GM21447 (cell line): ENCODE measurements around the gene SLC16A8.

Experiments used
- ATAC-seq: cut with Tn5 transposase; IDR thresholded peaks from one replicate; pipeline ENCODE4 v1.9.1; 2021; ENCODE audit not compliant: unreplicated experiment

The SLC16A8 gene

DNA sequence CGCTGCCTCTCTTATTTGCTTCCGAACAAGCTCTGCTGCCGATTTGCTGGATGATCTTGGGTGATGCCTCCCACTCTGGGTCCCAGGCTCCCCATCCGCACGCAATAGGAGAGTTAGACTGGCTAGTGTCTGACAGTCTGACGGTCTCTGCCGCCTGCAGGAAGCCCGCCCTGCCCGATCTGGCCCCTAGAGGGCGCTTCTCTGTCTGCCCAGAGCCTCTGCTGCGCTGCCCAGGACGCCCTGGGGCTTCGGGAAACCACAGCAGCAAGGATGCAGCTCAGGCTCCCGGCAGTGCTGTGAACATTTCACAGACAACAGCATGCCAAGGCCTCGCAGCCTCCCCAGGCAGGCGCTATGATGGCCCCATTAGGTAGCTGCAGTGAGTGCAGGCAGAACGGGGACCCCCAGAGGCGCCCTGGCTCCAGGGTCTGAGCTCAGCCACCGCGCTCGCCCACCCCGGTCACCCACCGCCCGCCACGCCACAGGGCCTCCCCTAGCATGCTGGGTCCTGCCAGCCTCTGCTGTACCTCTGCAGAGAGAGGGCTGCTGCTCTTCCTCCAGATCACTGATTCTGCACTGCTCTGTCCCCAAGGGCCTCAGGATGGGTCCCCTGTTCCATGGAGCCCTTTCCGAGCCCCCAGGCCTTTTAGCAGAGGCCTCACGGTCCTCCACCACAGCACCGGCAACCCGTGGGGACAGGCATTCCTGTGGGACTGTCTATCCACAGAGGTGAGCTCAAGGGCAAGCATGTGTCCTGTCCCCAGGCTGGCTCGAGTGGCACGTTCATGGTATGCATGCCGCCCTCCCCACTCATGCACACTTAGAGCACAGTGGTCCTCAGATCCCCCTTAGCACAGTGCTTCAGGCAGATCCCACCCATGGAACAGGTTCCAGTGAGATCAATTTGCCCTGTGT lies 30.8 kb upstream of the SLC16A8 start:
- ATAC-seq: no peak

- no peak for ATAC-seq
Observed at GRCh38 chr22:38112381-38112780, 28.4 kb upstream of the SLC16A8 start.

DNA sequence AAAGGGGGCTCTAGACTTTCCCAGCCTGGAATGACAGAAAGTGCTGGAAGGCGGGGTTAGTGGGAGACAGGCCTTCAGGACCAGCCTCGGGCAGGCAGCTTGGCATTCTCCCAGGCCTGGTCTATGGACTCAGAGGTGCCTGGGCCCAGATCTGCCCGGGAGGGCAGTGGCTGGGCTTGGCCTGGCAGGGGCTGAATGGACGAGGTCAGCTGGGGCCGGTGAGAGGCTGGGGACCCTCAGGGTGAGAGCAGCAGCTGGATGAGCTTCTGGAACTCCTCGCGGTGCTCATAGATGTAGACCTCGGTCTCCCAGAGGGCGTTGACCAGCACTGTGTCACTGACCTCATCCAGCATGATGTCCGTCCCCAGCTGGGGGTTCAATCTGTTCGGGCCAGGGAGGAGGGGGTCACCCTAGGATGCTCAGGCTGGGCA lies 28.0 kb upstream of the SLC16A8 start:
- ATAC-seq: no peak

GRCh38 chr22:38110863-38111852 lies 27.2 kb upstream of the SLC16A8 start:
- ATAC-seq: no peak

DNA sequence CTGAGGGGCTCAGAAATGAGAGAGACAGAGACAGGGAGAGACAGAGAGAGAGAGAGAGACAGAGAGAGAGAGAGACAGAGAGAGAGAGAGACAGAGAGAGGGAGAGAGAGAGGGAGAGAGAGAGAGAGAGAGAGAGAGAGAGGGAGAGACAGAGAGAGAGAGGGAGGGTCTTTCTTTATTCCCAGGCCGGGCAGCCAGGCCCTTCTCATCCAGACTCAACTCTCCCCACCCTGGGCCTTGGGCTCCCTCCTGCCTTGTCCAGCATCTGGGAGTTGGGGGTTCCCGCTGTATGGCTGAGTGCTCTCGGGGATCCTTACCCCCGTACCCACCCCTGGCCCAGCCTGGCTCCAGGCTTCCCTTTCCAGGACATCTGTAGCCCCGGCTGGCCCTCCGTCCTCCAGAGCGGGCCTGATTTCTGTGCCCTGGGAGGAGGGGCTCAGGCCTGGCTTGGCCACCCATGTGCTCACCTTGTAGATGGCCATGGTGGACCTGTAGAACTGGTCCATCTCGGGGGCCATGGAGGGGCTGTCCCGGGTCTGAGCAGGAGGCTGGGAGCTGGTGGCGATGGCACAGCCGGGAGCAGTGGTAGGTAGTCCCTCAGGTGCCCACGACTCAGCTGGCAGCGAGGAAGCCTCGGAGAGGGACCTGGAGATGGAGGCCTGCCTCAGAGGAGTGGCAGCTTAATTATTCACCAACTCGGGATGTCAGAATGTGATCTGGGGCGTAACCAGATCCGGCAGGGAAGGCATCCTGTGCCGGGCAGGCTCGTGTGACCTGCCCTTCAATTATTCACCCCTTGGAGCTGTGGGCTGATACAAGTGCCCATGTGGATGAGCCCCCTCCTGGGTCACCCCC lies 26.3 kb upstream of the SLC16A8 start, which contains the start of gene BAIAP2L2:
Gene BAIAP2L2, minus strand, starts transcription at position 677 of the 855 bp plus-strand sequence. Its CDS starts 159 bp downstream, at position 518.
- no peak for ATAC-seq

- ATAC-seq: no peak
Observed at GRCh38 chr22:38109371-38110001, 25.5 kb upstream of the SLC16A8 start.

GRCh38 chr22:38108561-38109319 lies 24.8 kb upstream of the SLC16A8 start:
- no peak for ATAC-seq

DNA sequence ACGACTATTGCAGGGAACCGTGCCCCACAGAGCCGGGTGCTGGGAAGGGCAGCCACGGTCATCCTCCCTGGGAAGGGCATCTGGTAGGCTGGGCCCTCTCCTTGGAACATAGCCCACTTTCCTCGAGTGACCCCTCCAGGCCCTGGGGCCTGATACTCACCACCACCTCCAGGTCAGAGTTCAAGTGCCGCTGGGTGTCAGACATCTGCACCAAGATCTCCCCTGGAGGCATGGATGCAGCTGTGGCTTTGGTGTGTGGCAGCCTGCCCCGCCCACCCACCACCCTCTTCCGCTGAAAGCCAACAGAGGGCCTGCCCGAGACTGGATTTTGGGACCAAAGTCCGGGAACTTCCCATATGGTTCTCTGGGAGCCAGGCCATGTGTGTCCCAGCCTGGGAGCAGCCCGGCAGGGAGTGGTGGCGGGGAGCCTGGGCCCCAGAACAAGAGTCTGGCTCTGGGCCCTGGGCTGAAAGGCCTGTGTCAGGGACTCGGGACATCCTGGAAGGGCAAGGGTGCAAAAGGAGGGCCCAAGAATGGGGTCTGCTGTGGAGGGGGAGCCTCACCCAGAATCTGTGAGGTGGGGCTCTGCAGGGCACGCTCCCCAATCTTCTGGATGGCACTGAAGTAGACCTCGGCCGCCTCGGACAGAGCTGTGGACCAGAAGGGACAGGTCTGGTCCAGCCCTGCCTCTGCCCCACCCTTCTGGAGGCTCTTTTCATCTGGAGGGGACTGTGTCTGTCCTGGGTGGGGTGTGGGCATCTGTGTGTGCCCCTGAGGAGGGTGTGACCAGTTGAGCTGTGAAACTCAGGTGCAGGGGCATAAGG lies 23.9 kb upstream of the SLC16A8 start:
- ATAC-seq: no peak

DNA sequence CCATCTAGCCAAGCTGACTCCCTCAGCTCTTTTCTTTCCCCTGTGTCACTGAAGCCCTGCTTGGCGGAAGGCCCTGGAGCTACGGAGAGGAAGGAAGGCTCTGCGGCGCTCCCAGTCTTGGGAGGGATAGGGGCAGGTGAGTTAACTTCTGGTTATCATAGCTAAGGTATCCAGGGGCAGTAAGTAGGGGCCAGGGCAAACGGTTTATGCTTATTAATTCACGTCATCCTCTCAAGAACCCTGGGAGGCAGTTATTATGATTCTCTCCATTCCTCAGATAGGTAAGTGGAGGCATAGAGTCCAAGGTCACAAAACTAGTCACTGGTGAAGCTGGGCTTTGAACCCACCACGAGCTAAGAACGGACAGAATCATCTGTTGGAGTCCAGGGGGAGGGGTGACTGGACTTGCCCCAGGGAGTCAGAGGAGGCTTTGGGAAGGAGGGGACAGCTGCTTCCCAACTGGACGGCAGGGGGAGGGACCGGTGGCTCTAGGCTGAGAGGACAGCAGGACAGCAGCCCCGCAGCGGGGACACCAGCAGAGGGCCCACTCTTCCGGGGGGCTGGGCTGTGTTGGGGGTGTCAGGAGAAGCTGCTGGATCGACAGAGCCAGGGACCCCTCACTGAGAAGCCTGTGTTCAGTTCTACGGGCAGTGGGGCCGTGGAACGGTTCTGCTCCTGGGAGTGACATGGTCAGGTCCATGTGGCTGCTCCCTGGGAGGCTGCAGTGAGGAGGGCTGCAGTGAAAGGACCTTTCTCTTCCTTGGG lies 23.0 kb upstream of the SLC16A8 start:
- ATAC-seq: no peak

- no peak for ATAC-seq
Observed at GRCh38 chr22:38104084-38104483, 20.1 kb upstream of the SLC16A8 start.

DNA sequence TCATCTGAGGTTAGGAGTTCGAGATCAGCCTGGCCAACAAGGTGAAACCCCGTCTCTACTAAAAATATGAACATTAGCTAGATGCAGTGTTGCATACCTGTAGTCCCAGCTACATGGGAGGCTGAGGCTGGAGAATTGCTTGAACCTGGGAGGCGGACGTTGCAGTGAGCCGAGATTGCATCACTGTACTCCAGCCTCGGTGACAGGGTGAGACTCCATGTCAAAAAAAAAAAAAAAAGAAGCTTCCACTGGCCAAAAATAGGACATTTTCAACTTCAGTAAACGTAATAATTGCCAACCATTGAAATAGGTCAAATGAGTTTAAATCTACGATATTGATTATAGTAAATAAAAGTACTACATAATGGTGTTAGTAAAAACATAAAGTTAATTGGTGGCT lies 19.7 kb upstream of the SLC16A8 start:
- ATAC-seq: no peak

DNA sequence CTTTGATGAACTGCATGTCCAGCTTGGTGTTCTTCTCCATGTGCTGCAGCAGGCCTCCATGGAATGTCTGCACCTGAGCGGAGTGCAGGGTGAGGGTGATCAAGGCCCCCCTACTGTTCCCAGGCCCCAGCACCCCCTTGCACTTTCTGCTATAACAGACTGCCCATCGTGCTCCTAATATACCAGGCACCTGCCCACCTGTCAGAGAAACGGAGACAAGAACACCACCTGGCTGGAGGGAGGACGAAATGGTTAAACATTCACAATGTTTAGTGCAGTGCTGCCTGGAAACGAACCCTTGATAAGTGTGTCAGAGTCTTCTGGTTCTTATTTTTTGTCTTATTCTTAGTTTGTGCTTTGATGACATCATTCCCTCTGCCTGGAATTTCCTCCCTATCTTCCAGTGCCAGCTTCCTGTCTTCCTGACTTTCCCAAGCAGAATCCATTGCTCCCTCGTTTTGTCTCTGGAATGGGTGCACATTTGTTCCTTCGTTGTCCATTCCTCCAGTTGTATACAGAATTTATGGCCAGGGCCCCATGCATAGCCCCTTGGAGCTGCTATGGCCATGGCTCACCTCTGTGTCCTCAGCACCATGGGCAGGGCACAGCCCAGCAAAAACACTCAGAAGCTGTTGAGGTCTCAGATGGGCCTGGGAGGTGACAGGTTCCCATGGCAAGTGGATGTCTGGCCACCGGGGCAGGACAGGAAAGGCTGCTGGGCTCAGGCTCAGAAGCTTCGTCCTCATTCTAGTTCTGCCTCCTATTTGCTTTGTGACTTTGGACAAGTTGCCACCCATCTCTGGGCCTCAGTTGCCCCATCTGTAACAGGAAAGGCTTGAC lies 14.6 kb upstream of the SLC16A8 start:
- no peak for ATAC-seq

- no peak for ATAC-seq
Observed at GRCh38 chr22:38097557-38098409, 13.8 kb upstream of the SLC16A8 start.

GRCh38 chr22:38097058-38097457 lies 13.1 kb upstream of the SLC16A8 start:
- ATAC-seq: no peak

GRCh38 chr22:38089474-38089851 lies 5.5 kb upstream of the SLC16A8 start:
- ATAC-seq: no peak
